Measurements from ENCODE around the gene MAGEE1. TPM values are rescaled to one million over a fixed set of nuclear protein-coding genes. Genes with fewer than 3 reads are reported as not detected.

Gene MAGEE1
- total RNA-seq, result 3.6 TPM

- peak; percentile 71 for DNase-seq (ENCODE audit: low spot score)
Observed at GRCh38 chrX:76427560-76428242, at the start of gene MAGEE1. Gene MAGEE1, plus strand, starts transcription at chrX:76427710. Its CDS starts 221 bp downstream, at chrX:76427931.

GRCh38 chrX:76398970-76399369, 28.5 kb upstream of the MAGEE1 start:
- no peak for DNase-seq (ENCODE audit: low spot score)

- DNase-seq (ENCODE audit: low spot score), result no peak
Observed at GRCh38 chrX:76407795-76408194, 19.7 kb upstream of the MAGEE1 start.

GRCh38 chrX:76420237-76420636, 7.3 kb upstream of the MAGEE1 start:
- DNase-seq (ENCODE audit: low spot score), result no peak

- DNase-seq (ENCODE audit: low spot score), result peak; percentile 16
Observed at GRCh38 chrX:76428243-76429130, 977 bp downstream of the MAGEE1 start.

GRCh38 chrX:76433219-76433618, 5.7 kb downstream of the MAGEE1 start:
- DNase-seq (ENCODE audit: low spot score), result no peak

- no peak for DNase-seq (ENCODE audit: low spot score)
Observed at GRCh38 chrX:76434103-76434741, 6.7 kb downstream of the MAGEE1 start.

GRCh38 chrX:76439188-76439587, 11.7 kb downstream of the MAGEE1 start:
- DNase-seq (ENCODE audit: low spot score), result no peak

GRCh38 chrX:76453737-76454406, 26.4 kb downstream of the MAGEE1 start:
- DNase-seq (ENCODE audit: low spot score), result no peak

GRCh38 chrX:76454456-76454927, 27.0 kb downstream of the MAGEE1 start:
- DNase-seq (ENCODE audit: low spot score), result no peak

- no peak for DNase-seq (ENCODE audit: low spot score)
Observed at GRCh38 chrX:76477353-76477752, 49.8 kb downstream of the MAGEE1 start.

All from mucosa of gallbladder (tissue), 1 donor.